ENCODE measurements around the gene ACVR2A. TPM values are rescaled to one million over a fixed set of nuclear protein-coding genes. Genes with fewer than 3 reads are reported as not detected.
A peak's percentile ranks its signal among the peaks of the same experiment; 100 is the strongest.

ACVR2A gene
- total RNA-seq (2014; rRNA removed; shearing (Covaris generic)): 9.6 and 9.9 TPM in 2 replicates

- peak; percentile 35 for DNase-seq (ENCODE audit: low read depth)
Measured at GRCh38 chr2:147844697-147845410, at the start of gene ACVR2A. Gene ACVR2A (plus strand): TSS chr2:147845029. CDS start chr2:147845153, 124 bp downstream.

- no peak for DNase-seq (ENCODE audit: low read depth)
Measured at GRCh38 chr2:147800316-147800715, 44.5 kb upstream of the ACVR2A start.

- no peak for DNase-seq (ENCODE audit: low read depth)
Measured at GRCh38 chr2:147806846-147807245, 38.0 kb upstream of the ACVR2A start.

GRCh38 chr2:147808520-147808919 is 36.3 kb upstream of the ACVR2A start:
- no peak for DNase-seq (ENCODE audit: low read depth)

GRCh38 chr2:147810883-147811765 is 33.7 kb upstream of the ACVR2A start:
- no peak for DNase-seq (ENCODE audit: low read depth)

GRCh38 chr2:147818741-147819140 is 26.1 kb upstream of the ACVR2A start:
- DNase-seq (ENCODE audit: low read depth): no peak

GRCh38 chr2:147824620-147825019 is 20.2 kb upstream of the ACVR2A start:
- no peak for DNase-seq (ENCODE audit: low read depth)

- DNase-seq (ENCODE audit: low read depth): no peak
Measured at GRCh38 chr2:147826278-147827087, 18.3 kb upstream of the ACVR2A start.

- no peak for DNase-seq (ENCODE audit: low read depth)
Measured at GRCh38 chr2:147827088-147827375, 17.8 kb upstream of the ACVR2A start.

- DNase-seq (ENCODE audit: low read depth): peak; percentile 20
Measured at GRCh38 chr2:147829106-147829505, 15.7 kb upstream of the ACVR2A start.

- no peak for DNase-seq (ENCODE audit: low read depth)
Measured at GRCh38 chr2:147836099-147836498, 8.7 kb upstream of the ACVR2A start.

- DNase-seq (ENCODE audit: low read depth): no peak
Measured at GRCh38 chr2:147843391-147843863, 1.4 kb upstream of the ACVR2A start.

- peak; percentile 91 for DNase-seq (ENCODE audit: low read depth)
Measured at GRCh38 chr2:147843864-147844696, 749 bp upstream of the ACVR2A start.

- peak; percentile 18 for DNase-seq (ENCODE audit: low read depth)
Measured at GRCh38 chr2:147845411-147845971, 662 bp downstream of the ACVR2A start.

- no peak for DNase-seq (ENCODE audit: low read depth)
Measured at GRCh38 chr2:147846412-147847081, 1.7 kb downstream of the ACVR2A start.

GRCh38 chr2:147847746-147848391 is 3.0 kb downstream of the ACVR2A start:
- DNase-seq (ENCODE audit: low read depth): no peak

- DNase-seq (ENCODE audit: low read depth): no peak
Measured at GRCh38 chr2:147850838-147851237, 6.0 kb downstream of the ACVR2A start.

GRCh38 chr2:147851244-147851930 is 6.6 kb downstream of the ACVR2A start:
- DNase-seq (ENCODE audit: low read depth): no peak

GRCh38 chr2:147854557-147855134 is 9.8 kb downstream of the ACVR2A start:
- no peak for DNase-seq (ENCODE audit: low read depth)
